Measurements from ENCODE around the gene SNX5. TPM values are rescaled to one million over a fixed set of nuclear protein-coding genes. Genes with fewer than 3 reads are reported as not detected.

The SNX5 gene
- total and polyA plus RNA-seq, 7 donors: 59.8 to 113 (median 81.3) TPM

DNA sequence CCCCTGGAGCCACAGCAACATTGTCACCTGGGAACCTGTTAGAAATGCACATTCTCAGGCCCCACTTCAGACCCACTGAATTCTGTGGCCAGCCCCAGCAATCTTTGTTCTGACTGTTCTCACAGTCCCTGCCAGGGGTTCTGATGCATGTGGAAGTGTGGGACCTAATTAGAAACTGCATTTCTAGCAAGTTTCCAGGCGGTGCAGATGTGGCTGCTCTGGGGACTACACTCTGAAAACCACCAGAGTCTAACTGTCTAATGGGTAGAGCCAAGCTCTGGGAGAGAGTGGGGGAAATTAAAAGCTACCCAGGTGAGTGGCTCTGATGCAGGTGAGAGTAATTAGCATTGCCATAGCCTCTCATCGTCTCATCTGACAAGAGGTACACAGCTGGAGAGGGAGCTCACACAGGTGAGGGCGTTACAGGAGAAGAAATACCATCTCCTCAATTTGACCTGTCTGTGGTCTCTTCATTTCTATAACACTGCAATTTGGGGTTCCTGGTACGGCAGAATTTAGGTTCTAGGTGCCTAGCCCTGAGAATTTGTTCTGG, 66.0 kb downstream of the SNX5 start:
- TF ChIP-seq, protein P1, sequence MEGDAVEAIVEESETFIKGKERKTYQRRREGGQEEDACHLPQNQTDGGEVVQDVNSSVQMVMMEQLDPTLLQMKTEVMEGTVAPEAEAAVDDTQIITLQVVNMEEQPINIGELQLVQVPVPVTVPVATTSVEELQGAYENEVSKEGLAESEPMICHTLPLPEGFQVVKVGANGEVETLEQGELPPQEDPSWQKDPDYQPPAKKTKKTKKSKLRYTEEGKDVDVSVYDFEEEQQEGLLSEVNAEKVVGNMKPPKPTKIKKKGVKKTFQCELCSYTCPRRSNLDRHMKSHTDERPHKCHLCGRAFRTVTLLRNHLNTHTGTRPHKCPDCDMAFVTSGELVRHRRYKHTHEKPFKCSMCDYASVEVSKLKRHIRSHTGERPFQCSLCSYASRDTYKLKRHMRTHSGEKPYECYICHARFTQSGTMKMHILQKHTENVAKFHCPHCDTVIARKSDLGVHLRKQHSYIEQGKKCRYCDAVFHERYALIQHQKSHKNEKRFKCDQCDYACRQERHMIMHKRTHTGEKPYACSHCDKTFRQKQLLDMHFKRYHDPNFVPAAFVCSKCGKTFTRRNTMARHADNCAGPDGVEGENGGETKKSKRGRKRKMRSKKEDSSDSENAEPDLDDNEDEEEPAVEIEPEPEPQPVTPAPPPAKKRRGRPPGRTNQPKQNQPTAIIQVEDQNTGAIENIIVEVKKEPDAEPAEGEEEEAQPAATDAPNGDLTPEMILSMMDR (IDR thresholded peaks at IDR 0.05): no peak
- intact Hi-C loops (cut with DNase I): loop anchor here in 1 of 2 donors (10.0 kb wide), 1 partner anchor 368 kb away; the partner anchor contains the start of gene BFSP1
- no peaks in the 10 kb centered on the region for H3K36me3 ChIP-seq (ENCODE audit: insufficient read depth in 1 of 2, low read depth in 1 of 2)
- no peaks in the 10 kb centered on the region for H3K4me1 ChIP-seq
- H3K27ac ChIP-seq: no peak overlapping the region
- H3K4me3 ChIP-seq: no peak overlapping the region
- no peaks in the 10 kb centered on the region for H3K27me3 ChIP-seq (ENCODE audit: insufficient read depth in 3 of 3, low read length in 2 of 3)
- 85 to 90% (median 88%) methylated on average over 4 of the region's 4 CpGs for WGBS, 3 donors
- no peaks in the 10 kb centered on the region for H3K9me3 ChIP-seq
- ATAC-seq: no peak
- DNase-seq: no peak

DNA sequence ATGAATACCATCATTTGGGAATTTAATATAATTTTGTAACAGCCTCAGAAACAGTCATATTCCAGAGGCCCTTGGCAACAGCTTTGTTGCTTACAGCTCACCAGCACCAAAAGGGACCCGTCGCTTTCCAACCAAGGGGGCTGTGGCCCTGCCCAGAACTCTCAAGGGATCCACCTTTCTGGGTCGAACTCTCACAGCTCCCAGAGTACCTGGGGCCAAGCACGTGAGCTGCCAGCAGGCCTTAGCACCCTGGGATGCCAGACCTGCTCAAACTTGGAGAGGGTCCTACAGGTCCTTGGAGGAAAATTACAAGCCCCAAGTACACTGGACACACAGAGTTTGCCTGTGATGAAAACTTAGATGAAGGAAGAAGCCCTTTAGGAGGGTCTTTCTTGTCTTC, 66.6 kb downstream of the SNX5 start:
- H3K36me3 ChIP-seq (ENCODE audit: insufficient read depth in 1 of 2, low read depth in 1 of 2): no peaks in the 10 kb centered on the region
- no peaks in the 10 kb centered on the region for H3K9me3 ChIP-seq
- ATAC-seq: no peak
- TF ChIP-seq, protein P1 (IDR thresholded peaks at IDR 0.05): no peak
- no peaks in the 10 kb centered on the region for H3K27me3 ChIP-seq (ENCODE audit: insufficient read depth in 3 of 3, low read length in 2 of 3)
- H3K4me3 ChIP-seq: no peak overlapping the region
- 70 to 90% (median 71%) methylated on average over 4 of the region's 4 CpGs for WGBS, 3 donors
- no peak for DNase-seq
- peaks cover 2% of the 10 kb centered on the region for H3K4me1 ChIP-seq
- H3K27ac ChIP-seq: no peak overlapping the region
- intact Hi-C loops (cut with DNase I): loop anchor here in 1 of 2 donors (10.0 kb wide), 1 partner anchor 367 kb away; the partner anchor contains the start of gene BFSP1

DNA sequence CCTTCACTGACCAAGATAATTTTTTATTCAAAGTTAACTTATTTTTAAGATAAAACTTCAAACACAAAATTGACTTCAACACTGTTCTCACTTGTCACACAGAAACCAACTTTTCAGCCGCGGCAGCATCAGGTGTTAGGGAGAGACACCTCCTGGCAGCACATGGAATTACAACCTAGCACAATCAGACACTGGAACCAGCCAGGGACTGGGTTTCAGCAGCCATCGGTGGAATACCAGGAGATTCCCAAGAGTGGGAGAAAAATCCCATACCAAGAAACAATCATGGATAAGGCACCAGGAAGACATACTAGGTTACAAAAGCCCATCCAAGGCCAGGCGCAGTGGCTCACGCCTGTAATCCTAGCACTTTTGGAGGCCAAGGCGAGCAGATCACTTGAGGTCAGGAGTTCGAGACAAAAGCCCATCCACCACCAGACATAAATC, 70.0 kb downstream of the SNX5 start:
- ATAC-seq (peak; percentile 74 to 79 (median 76)), DNase-seq (peak; percentile 54 to 66)
- no peaks in the 10 kb centered on the region for H3K36me3 ChIP-seq (ENCODE audit: insufficient read depth in 1 of 2, low read depth in 1 of 2)
- H3K9me3 ChIP-seq: no peaks in the 10 kb centered on the region
- H3K4me1 ChIP-seq: peaks cover 10% of the 10 kb centered on the region
- TF ChIP-seq, protein P1 (IDR thresholded peaks at IDR 0.05): peak; percentile 94
- H3K27ac ChIP-seq: no peak overlapping the region
- no peak overlapping the region for H3K4me3 ChIP-seq
- intact Hi-C loops (cut with DNase I): loop anchor here (1.0 to 5.0 kb wide), 5 partner anchors 39 to 394 kb away; partner anchors contain the start of gene RRBP1 (in 1 of the 2)
- no peaks in the 10 kb centered on the region for H3K27me3 ChIP-seq (ENCODE audit: insufficient read depth in 3 of 3, low read length in 2 of 3)
- WGBS, 3 donors: 49 to 57% (median 52%) methylated on average over 7 of the region's 7 CpGs

DNA sequence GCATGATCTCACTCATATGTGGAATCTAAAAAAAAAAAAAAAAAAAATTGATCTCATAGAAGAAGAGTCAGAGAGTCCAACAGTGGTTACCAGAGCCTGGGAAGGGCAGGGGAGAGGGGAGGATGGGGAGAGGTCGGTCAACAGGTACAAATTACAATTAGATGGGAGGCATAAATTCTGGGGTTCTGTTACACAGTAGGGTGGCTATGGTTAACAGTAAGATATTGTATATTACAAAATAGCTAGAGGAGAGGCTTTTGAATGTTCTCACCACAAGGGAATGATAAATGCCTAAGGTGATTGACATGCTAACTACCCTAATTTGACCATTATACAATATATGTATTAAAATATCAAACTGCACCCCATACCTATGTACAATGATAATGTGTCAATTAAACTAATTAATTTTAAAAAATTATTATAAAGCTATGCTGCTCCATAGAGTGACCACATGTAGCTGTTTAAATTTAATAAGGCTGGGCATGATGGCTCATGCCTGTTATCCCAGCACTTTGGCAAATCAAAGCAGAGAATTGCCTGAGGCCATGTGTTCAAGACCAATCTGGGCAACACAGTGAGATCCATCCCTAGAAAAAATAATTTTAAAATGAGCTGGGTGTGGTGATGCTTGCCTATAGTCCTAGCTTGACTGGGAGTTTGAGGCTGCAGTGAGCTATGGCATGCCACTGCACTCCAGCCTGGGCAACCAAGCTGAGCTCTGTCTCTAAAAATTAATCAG, 70.9 kb downstream of the SNX5 start:
- intact Hi-C loops (cut with DNase I): loop anchor here (1.0 to 5.0 kb wide), 5 partner anchors 40 to 393 kb away; partner anchors contain the start of gene RRBP1 (in 1 of the 2)
- ATAC-seq (no peak), DNase-seq (no peak)
- TF ChIP-seq, protein P1 (IDR thresholded peaks at IDR 0.05): no peak
- H3K27ac ChIP-seq: no peak overlapping the region
- no peaks in the 10 kb centered on the region for H3K36me3 ChIP-seq (ENCODE audit: insufficient read depth in 1 of 2, low read depth in 1 of 2)
- no peaks in the 10 kb centered on the region for H3K9me3 ChIP-seq
- no peak overlapping the region for H3K4me3 ChIP-seq
- peaks cover 10% of the 10 kb centered on the region for H3K4me1 ChIP-seq
- H3K27me3 ChIP-seq (ENCODE audit: insufficient read depth in 3 of 3, low read length in 2 of 3): no peaks in the 10 kb centered on the region
- WGBS, 3 donors: 82 to 94% (median 89%) methylated on average over 1 of the region's 1 CpG

Data from psoas muscle (tissue), 8 donors.